ENCODE data around the gene SPEG. TPM values are rescaled to one million over a fixed set of nuclear protein-coding genes. Genes with fewer than 3 reads are reported as not detected.

SPEG gene
- total and polyA plus RNA-seq, 2 of the 13 experiments (the other 11 are each of a cell fraction or from before 2014, with no cell fraction given) = 0.18 to 0.24 TPM

DNA sequence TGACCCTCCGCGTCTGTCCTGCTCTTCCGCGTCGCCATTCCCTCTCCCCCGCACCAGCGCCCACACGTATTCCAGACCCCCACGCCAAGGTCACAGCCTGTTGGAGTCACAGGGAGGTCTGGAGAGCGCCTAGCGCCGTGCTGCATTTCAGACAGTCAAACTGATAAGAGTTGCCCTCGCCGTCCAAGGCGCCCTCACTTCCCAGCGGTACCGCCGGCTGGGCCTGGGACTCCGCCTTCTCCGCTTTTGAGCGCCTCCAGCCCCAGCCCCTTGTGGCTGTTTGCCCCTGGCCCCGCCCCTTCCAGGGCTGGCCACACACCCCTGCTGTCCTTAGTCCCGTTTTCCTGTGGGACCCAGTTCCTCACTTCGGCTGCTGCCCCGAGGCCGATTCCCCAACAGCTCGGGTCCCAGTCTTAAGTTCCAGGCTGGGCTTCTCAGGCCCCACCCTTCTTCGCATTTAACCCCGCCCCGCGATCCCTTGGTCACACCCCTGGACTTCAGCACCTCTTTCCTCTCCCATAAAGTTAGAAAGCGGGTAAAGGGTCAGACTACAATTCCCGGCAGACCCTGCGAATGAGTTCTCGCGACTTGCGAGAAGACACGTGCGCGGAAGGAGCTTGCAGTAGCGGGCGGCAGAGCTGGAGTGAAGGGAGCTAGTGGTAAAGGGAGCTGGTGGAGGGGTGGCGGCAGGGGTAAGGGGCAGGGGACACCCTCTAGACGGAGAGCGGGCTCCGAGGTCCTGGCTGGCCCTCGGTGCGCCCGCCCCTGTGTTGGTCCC, 63.8 kb downstream of the SPEG start, which contains the start of gene GMPPA (continued):
- TF ChIP-seq ZNF781 (CRISPR knock-in tag; IDR thresholded peaks at IDR 0.05; ENCODE audit: borderline replicate concordance, not compliant biosample characterization) = no peak
- peak; percentile 42; the same call in 1 of the 2 replicates for TF ChIP-seq IKZF5 (CRISPR knock-in tag; IDR thresholded peaks at IDR 0.05)
- no peak for TF ChIP-seq ZFAT (CRISPR knock-in tag; conservative IDR thresholded peaks at IDR 0.05)
- TF ChIP-seq ZNF839 (CRISPR knock-in tag; IDR thresholded peaks at IDR 0.05; ENCODE audit: borderline replicate concordance) = no peak
- TF ChIP-seq HNRNPH1 (optimal IDR thresholded peaks at IDR 0.05; ENCODE audit: low read depth, low read length) = peak; percentile 81
- no peak for TF ChIP-seq ZNF543 (CRISPR knock-in tag; IDR thresholded peaks at IDR 0.05)
- peak; percentile 81 for TF ChIP-seq ZSCAN25 (CRISPR knock-in tag; IDR thresholded peaks at IDR 0.05)
- TF ChIP-seq PCBP2 (optimal IDR thresholded peaks at IDR 0.05; ENCODE audit: low read depth, low read length, poor library complexity, severe bottlenecking) = no peak
- TF ChIP-seq ZNF30 (CRISPR knock-in tag; IDR thresholded peaks at IDR 0.05) = no peak
- no peak; the same call in none of the 2 replicates for TF ChIP-seq BRCA1 (CRISPR knock-in tag; IDR thresholded peaks at IDR 0.05)
- TF ChIP-seq BORCS8-MEF2B (CRISPR knock-in tag; IDR thresholded peaks at IDR 0.05) = peak; percentile 35; the same call in 1 of the 2 replicates
- TF ChIP-seq PHF5A (CRISPR knock-in tag; IDR thresholded peaks at IDR 0.05; ENCODE audit: low read depth, unreplicated experiment) = peak; percentile 40
- TF ChIP-seq EEA1 (CRISPR knock-in tag; IDR thresholded peaks at IDR 0.05; ENCODE audit: borderline replicate concordance) = no peak; the same call in 1 of the 2 replicates
- TF ChIP-seq ISL2 (CRISPR knock-in tag; IDR thresholded peaks at IDR 0.05) = peak; percentile 41; the same call in 1 of the 2 replicates
- no peak for TF ChIP-seq PBX2 (CRISPR knock-in tag; IDR thresholded peaks at IDR 0.05)
- TF ChIP-seq ZNF660 (CRISPR knock-in tag; IDR thresholded peaks at IDR 0.05; ENCODE audit: borderline replicate concordance, low read depth) = peak; percentile 41; the same call in 1 of the 2 replicates
- TF ChIP-seq SOX6 (IDR thresholded peaks at IDR 0.05) = no peak
- TF ChIP-seq SOX6 (CRISPR knock-in tag; IDR thresholded peaks at IDR 0.05) = peak; percentile 64
- peak; percentile 25; the same call in 1 of the 2 replicates for TF ChIP-seq ZNF607 (CRISPR knock-in tag; IDR thresholded peaks at IDR 0.05; ENCODE audit: borderline replicate concordance)
- TF ChIP-seq NONO (IDR thresholded peaks at IDR 0.05) = no peak
- peak; percentile 93 for TF ChIP-seq NONO (CRISPR knock-in tag; conservative IDR thresholded peaks at IDR 0.05)
- TF ChIP-seq, protein P1, sequence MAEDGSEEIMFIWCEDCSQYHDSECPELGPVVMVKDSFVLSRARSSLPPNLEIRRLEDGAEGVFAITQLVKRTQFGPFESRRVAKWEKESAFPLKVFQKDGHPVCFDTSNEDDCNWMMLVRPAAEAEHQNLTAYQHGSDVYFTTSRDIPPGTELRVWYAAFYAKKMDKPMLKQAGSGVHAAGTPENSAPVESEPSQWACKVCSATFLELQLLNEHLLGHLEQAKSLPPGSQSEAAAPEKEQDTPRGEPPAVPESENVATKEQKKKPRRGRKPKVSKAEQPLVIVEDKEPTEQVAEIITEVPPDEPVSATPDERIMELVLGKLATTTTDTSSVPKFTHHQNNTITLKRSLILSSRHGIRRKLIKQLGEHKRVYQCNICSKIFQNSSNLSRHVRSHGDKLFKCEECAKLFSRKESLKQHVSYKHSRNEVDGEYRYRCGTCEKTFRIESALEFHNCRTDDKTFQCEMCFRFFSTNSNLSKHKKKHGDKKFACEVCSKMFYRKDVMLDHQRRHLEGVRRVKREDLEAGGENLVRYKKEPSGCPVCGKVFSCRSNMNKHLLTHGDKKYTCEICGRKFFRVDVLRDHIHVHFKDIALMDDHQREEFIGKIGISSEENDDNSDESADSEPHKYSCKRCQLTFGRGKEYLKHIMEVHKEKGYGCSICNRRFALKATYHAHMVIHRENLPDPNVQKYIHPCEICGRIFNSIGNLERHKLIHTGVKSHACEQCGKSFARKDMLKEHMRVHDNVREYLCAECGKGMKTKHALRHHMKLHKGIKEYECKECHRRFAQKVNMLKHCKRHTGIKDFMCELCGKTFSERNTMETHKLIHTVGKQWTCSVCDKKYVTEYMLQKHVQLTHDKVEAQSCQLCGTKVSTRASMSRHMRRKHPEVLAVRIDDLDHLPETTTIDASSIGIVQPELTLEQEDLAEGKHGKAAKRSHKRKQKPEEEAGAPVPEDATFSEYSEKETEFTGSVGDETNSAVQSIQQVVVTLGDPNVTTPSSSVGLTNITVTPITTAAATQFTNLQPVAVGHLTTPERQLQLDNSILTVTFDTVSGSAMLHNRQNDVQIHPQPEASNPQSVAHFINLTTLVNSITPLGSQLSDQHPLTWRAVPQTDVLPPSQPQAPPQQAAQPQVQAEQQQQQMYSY (CRISPR knock-in tag; IDR thresholded peaks at IDR 0.05) = peak; percentile 81
